LNCAP (cell line): Measurements from ENCODE around the gene FRMPD4.

ENCODE experiments used
- CTCF ChIP-seq: fragments of 450-650 bp; IDR thresholded peaks from 2 replicates; pipeline ENCODE4 v1.5.1; 2017; ENCODE audit warnings: mild to moderate bottlenecking

Gene FRMPD4

DNA sequence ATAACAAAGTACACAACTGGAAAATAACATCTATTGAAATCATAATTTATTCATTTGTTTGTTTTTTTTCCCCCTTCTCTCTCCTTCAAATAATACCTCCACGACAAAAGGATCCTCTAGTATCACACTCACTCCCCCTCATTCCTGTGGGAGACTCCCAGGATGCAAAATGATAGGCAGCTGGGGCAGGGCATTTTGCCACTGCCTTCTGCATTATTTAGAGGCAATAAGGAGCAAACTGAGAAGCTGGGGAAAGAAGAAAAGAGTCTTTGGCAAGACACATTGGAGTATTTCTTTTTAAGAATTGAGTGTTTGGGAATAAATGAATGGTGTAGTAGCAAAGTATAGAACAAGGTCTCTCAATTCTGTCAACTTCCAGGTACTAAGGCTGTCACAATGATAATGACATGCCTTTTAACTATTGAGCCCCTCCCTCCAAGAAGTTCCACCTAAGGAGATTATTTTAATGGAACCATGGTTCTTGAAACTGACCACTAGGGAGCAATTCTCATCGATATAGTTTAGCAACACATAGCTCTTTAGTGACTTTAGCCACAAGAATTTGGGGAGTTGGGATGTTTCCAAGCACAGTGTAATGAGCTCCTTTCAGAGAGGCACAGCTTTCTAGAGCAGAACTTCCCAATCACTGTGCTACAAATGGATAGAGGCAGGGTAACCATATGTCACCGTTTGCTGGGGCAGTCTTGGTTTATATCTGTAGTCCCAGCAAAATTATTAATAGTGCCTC lies 303.3 kb downstream of the FRMPD4 start:
- TF ChIP-seq CTCF = no peak

DNA sequence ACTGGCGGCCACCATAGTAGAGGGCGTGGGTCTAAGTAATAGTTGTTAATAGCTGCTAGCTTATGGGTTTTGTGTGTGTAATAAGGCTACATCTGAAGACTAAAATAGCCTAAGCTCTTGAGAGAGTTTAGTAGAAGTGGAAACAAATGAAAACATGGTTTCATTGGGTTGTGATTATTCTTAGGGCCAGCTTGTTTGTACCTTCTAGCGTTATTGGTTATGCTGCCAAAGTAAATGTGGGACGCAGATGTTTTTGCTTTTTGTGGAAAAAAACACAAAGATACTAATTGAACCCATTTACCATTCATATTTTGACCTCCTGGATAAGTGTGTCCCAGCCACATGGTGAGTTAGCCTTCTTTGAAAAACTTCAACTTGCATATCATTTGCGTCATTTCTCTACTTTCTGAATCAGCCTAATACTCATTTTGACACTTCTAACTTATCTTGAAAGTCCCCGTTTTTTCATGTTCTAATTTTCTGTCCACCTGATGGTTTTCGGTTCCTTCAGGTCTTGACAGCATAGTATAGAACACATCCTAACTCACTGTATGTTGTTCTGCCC lies 305.3 kb downstream of the FRMPD4 start:
- TF ChIP-seq CTCF = no peak

DNA sequence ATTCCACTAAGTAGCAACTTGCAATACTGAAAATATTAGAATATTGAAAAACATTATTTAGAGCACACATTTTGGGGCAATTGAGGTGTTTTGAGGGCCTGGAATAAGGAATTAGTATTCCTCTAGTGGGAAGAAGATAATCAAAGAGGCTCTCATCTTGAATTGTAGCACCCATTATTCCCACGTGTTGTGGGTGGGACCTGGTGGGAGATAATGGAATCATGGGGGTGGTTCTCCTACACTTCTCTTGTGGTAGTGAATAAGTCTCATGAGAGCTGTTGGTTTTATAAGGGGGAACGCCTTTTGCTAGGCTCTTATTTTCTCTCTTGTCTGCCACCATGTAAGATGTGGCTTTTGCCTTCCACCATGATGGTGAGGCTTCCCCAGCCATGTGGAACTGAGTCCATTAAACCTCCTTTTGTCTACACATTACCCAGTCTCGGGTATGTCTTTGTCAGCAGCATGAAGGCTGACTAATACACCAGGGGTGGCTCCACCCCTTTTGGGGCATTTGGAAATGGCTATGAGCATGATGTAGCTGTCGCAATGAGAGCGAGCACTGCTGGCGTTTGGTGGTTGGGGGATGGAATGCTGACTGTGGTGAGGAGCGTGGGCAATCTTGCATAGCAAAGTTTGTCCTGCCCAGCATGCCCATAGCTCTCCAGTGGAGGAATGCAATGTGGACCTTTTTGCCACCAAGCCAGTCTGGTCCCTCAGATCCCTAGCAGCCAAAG lies 308.2 kb downstream of the FRMPD4 start:
- TF ChIP-seq CTCF = no peak

DNA sequence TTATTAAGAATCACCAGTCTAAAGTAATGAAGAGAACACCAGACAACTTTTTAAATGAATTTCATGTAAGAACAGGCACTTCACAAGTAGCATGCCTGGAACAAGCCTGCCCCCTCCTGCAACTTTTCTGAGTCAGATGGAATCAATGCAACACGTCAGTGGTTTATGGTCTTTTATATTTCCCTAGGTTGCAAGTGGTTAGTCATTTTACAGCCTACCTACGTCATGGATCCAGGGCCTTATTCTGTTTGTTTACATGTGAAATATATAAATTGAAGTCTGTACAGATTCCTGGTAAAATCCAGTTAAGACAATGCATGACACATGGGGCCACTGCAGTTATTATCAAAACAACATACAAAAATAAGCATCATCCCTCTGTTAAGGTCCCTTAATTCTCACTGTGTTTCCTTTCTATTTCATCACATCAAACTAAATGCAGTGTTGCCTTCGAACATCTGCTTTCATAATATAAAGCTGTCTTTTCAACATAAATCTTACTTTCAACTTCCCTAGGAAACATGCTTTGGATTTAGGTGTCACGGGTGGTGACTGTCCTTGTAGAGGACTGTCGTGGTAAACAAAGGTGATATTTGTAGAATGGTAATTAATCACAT lies 309.3 kb downstream of the FRMPD4 start:
- no peak for TF ChIP-seq CTCF

- no peak for TF ChIP-seq CTCF
These were observed 314.0 kb downstream of the FRMPD4 start for GRCh38 chrX:12452268-12452667.

- TF ChIP-seq CTCF = no peak
These were observed 322.7 kb downstream of the FRMPD4 start for GRCh38 chrX:12460929-12461328.

GRCh38 chrX:12463052-12463451 lies 324.8 kb downstream of the FRMPD4 start:
- TF ChIP-seq CTCF = no peak
